Type B pancreatic cell (in vitro differentiated cells): ENCODE measurements around the gene AGGF1. TPM values are rescaled to one million over a fixed set of nuclear protein-coding genes. Genes with fewer than 3 reads are reported as not detected.

Source experiments
- DNase-seq: peaks from one replicate; pipeline ENCODE4 v3.0.0; 2021; ENCODE audit warnings: mixed read lengths; ENCODE audit not compliant: unreplicated experiment; ENCODE audit errors: extremely low spot score
- H3K27ac Mint-ChIP-seq: 2 replicates; pipeline ENCODE4 v1.8.0; 2021; ENCODE audit warnings: mild to moderate bottlenecking, mixed read lengths
- H3K27me3 Mint-ChIP-seq: 2 replicates; pipeline ENCODE4 v1.8.0; 2021; ENCODE audit warnings: mixed read lengths
- H3K36me3 Mint-ChIP-seq: 2 replicates; pipeline ENCODE4 v1.8.0; 2021; ENCODE audit warnings: mixed read lengths
- H3K4me1 Mint-ChIP-seq: one replicate; pipeline ENCODE4 v1.8.0; 2021; ENCODE audit warnings: mixed read lengths; ENCODE audit not compliant: unreplicated experiment
- H3K4me3 Mint-ChIP-seq: 2 replicates; pipeline ENCODE4 v1.8.0; 2021; ENCODE audit warnings: mild to moderate bottlenecking, mixed read lengths
- H3K9me3 Mint-ChIP-seq: 2 replicates; pipeline ENCODE4 v1.8.0; 2021; ENCODE audit warnings: mixed read lengths
- total RNA-seq: library from RNA; stranded (reverse); gene quantifications from 2 replicates; pipeline ENCODE4 v1.2.1, GENCODE V29; 2021; ENCODE audit warnings: low replicate concordance
- TF ChIP-seq, protein P1 (sequence below): fragments of 200-600 bp; sonication (generic); conservative IDR thresholded peaks from 2 replicates; pipeline ENCODE4 v1.5.0; 2021; ENCODE audit warnings: antibody characterized with exemption, mild to moderate bottlenecking

The AGGF1 gene
- total RNA-seq, 1 donor from 2014 or later: 25.4 TPM

- Mint-ChIP-seq H3K27me3 (no peaks in the 10 kb centered on the region), H3K4me1 (no peaks in the 10 kb centered on the region), H3K4me3 (no peak overlapping the region), H3K9me3 (no peaks in the 10 kb centered on the region), H3K36me3 (peaks cover 23% of the 10 kb centered on the region), H3K27ac (no peak overlapping the region)
- no peak for DNase-seq
- TF ChIP-seq, protein P1, sequence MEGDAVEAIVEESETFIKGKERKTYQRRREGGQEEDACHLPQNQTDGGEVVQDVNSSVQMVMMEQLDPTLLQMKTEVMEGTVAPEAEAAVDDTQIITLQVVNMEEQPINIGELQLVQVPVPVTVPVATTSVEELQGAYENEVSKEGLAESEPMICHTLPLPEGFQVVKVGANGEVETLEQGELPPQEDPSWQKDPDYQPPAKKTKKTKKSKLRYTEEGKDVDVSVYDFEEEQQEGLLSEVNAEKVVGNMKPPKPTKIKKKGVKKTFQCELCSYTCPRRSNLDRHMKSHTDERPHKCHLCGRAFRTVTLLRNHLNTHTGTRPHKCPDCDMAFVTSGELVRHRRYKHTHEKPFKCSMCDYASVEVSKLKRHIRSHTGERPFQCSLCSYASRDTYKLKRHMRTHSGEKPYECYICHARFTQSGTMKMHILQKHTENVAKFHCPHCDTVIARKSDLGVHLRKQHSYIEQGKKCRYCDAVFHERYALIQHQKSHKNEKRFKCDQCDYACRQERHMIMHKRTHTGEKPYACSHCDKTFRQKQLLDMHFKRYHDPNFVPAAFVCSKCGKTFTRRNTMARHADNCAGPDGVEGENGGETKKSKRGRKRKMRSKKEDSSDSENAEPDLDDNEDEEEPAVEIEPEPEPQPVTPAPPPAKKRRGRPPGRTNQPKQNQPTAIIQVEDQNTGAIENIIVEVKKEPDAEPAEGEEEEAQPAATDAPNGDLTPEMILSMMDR: no peak
These were observed 16.3 kb downstream of the AGGF1 start for GRCh38 chr5:77046416-77047073.

- peaks cover 23% of the 10 kb centered on the region for H3K36me3 Mint-ChIP-seq
- H3K27me3 Mint-ChIP-seq: no peaks in the 10 kb centered on the region
- H3K4me3 Mint-ChIP-seq: no peak overlapping the region
- no peak for DNase-seq
- TF ChIP-seq, protein P1: no peak
- H3K27ac Mint-ChIP-seq: no peak overlapping the region
- H3K4me1 Mint-ChIP-seq: no peaks in the 10 kb centered on the region
- no peaks in the 10 kb centered on the region for H3K9me3 Mint-ChIP-seq
These were observed 33.8 kb downstream of the AGGF1 start for GRCh38 chr5:77064040-77064439.

DNA sequence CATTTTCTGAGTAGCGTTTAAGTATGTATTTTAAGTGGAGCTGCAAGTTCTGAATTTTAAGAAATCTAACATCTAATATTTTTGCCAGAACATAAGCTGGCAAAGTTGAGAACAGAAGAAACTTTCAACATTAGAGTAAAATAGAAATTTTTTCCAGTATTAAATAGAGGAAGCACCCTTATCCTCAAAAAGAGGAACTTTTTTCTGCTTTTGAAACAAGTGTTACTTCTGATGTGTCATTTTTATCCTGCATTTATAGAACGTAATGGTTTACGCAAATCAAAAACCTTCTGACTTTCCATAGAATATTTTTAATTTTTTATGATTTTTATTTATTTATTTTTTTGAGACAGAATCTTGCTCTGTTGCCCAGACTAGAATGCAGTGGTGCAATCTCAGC, 35.1 kb downstream of the AGGF1 start:
- Mint-ChIP-seq H3K27ac (no peak overlapping the region), H3K36me3 (peaks cover 33% of the 10 kb centered on the region), H3K27me3 (no peaks in the 10 kb centered on the region), H3K9me3 (no peaks in the 10 kb centered on the region), H3K4me3 (no peak overlapping the region), H3K4me1 (no peaks in the 10 kb centered on the region)
- TF ChIP-seq, protein P1: no peak
- no peak for DNase-seq

DNA sequence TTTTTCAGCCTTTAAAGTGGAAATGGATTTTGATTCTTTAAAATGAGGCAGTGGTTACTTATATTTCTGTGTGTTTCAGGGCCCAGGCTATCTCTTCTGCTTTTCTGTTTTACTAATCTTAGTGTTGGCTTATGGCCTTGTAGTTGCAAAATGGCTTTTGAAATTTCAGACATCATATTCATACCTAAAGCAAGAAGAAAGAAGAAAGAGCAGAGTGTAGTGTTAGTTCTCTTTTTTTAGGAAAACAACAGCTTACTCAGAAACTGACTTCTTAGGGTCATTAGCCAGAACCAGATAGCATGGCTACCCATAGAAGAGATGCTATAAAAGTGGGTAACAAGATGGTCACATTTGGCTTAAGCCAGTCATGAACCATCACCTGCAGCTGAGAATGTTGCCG, 36.0 kb downstream of the AGGF1 start:
- Mint-ChIP-seq H3K4me1 (no peaks in the 10 kb centered on the region), H3K36me3 (peaks cover 33% of the 10 kb centered on the region), H3K27me3 (no peaks in the 10 kb centered on the region), H3K27ac (no peak overlapping the region), H3K9me3 (no peaks in the 10 kb centered on the region), H3K4me3 (no peak overlapping the region)
- no peak for DNase-seq
- TF ChIP-seq, protein P1: no peak

DNA sequence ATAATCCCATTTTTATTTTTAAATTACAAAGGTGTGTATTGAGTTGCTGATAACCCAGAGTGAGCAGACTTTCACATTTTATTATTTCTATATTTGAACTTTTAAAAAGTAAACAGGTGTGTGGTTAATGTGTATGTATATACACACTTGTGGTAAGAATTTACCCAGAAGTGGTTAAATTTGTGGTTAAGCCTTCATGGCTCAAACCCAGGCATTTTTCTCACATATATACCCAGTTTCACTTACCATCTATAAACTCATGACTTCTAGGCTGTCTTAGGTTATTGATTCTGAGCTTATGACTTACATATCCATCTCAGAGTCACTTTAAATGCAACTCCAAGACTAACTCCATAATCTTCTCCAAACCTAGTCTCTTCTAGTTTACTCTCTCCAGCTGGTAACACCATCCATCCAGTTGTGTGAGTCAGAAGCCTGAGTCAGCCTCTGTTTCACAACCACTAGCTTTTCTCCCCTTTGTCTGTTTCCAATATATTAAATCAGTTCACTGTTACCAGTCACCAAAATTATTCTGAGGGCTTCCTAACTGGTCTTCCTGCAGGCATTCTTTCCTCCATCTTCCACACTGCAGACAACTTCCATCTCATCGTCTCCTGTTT, 36.7 kb downstream of the AGGF1 start:
- TF ChIP-seq, protein P1: no peak
- H3K27ac Mint-ChIP-seq: no peak overlapping the region
- no peaks in the 10 kb centered on the region for H3K4me1 Mint-ChIP-seq
- no peak overlapping the region for H3K4me3 Mint-ChIP-seq
- no peak for DNase-seq
- H3K36me3 Mint-ChIP-seq: peaks cover 33% of the 10 kb centered on the region
- H3K9me3 Mint-ChIP-seq: no peaks in the 10 kb centered on the region
- H3K27me3 Mint-ChIP-seq: no peaks in the 10 kb centered on the region
